GM23338 (cell line): ENCODE results near the gene SH3GLB1. TPM values are rescaled to one million over a fixed set of nuclear protein-coding genes. Genes with fewer than 3 reads are reported as not detected.

Experiments
- EZH2 ChIP-seq: fragments of 200-600 bp; sonication (generic); IDR thresholded peaks from one replicate; pipeline ENCODE4 v1.8.0; 2017; ENCODE audit warnings: antibody characterized with exemption, mild to moderate bottlenecking, low read depth; ENCODE audit not compliant: unreplicated experiment
- POLR2AphosphoS5 ChIP-seq: IDR thresholded peaks from 2 replicates; pipeline ENCODE4 v1.6.1; 2016; ENCODE audit warnings: antibody characterized with exemption, low read depth
- STAT1 ChIP-seq: IDR thresholded peaks from one replicate; pipeline ENCODE4 v1.6.1; 2016; ENCODE audit warnings: antibody characterized with exemption; ENCODE audit not compliant: unreplicated experiment
- ZNF331 ChIP-seq: fragments of 250-450 bp; sonication (Bioruptor Pico); IDR thresholded peaks from 2 replicates; pipeline ENCODE4 v1.5.0; 2020; ENCODE audit warnings: low read depth, mild to moderate bottlenecking, moderate library complexity
- polyA plus RNA-seq: library from polyadenylated mRNA; unstranded; fragments of >200 nt; fragmentation: Nextera tagmentation; extraction: Ambion mirVana; gene quantifications from 2 replicates; pipeline ENCODE4 v1.2.1, GENCODE V29; 2016
- total RNA-seq: library from RNA; depleted of rRNA; stranded (reverse); fragments of >200 nt; shearing (Covaris generic); gene quantifications from 2 replicates; pipeline ENCODE4 v1.2.3, GENCODE V29; 2014
- TF ChIP-seq, protein P1 (sequence below): fragments of 250-450 bp; sonication (Bioruptor Pico); IDR thresholded peaks from 2 replicates; pipeline ENCODE4 v1.5.0; 2020; ENCODE audit warnings: mild to moderate bottlenecking, moderate library complexity
- TF ChIP-seq, protein P2 (sequence below): IDR thresholded peaks from 2 replicates; pipeline ENCODE4 v1.6.1; 2016; ENCODE audit warnings: antibody characterized with exemption
- TF ChIP-seq, protein P3 (sequence below), 2 experiments: fragments of 200-600 bp in 1 of 2; sonication (generic) in 1 of 2; conservative IDR thresholded peaks; 2 replicates each; pipeline versions ENCODE4 v1.5.1 to v1.6.1; 2016 to 2017; ENCODE audit warnings: antibody characterized with exemption in 2 of 2, low read depth in 2 of 2, mild to moderate bottlenecking in 2 of 2, moderate library complexity in 1 of 2

The SH3GLB1 gene
- total and polyA plus RNA-seq, 2 experiments from 2014 or later, result 21.4 to 29.4 TPM

DNA sequence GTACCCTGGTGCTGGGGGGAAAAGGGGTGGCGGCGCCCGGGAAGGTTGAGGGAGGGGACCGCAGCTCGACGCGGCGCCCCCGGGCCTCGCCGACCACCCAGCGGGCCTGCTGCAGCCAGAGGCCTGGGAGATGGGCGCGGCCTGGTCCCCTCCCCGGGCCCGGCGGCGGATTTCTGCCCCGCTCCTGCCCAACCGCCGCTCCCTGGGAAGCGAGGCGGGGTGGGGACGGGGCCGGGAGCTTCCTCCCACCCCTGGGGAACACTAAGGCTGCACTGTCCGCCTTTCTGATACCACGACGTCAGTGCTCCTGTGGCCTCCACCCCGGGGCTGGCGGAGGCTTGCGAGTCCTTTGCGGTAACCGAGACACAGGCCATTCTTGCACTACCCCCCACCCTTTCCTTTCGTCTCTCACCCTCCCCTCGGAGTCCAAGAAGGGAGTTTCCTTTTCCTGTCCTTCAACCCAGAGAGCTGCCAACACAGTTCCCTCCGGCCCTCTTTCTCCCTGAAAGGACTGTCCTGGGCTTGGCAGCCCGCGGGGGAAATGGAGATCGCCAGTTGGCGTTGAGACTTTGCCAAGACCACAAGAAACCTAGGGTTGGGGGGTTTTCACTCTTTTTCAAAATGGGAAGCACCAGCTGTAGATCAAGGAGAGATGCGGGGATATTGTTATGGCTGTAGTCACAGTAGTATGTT lies 742 bp downstream of the SH3GLB1 start (continued):
- TF ChIP-seq, protein P1, sequence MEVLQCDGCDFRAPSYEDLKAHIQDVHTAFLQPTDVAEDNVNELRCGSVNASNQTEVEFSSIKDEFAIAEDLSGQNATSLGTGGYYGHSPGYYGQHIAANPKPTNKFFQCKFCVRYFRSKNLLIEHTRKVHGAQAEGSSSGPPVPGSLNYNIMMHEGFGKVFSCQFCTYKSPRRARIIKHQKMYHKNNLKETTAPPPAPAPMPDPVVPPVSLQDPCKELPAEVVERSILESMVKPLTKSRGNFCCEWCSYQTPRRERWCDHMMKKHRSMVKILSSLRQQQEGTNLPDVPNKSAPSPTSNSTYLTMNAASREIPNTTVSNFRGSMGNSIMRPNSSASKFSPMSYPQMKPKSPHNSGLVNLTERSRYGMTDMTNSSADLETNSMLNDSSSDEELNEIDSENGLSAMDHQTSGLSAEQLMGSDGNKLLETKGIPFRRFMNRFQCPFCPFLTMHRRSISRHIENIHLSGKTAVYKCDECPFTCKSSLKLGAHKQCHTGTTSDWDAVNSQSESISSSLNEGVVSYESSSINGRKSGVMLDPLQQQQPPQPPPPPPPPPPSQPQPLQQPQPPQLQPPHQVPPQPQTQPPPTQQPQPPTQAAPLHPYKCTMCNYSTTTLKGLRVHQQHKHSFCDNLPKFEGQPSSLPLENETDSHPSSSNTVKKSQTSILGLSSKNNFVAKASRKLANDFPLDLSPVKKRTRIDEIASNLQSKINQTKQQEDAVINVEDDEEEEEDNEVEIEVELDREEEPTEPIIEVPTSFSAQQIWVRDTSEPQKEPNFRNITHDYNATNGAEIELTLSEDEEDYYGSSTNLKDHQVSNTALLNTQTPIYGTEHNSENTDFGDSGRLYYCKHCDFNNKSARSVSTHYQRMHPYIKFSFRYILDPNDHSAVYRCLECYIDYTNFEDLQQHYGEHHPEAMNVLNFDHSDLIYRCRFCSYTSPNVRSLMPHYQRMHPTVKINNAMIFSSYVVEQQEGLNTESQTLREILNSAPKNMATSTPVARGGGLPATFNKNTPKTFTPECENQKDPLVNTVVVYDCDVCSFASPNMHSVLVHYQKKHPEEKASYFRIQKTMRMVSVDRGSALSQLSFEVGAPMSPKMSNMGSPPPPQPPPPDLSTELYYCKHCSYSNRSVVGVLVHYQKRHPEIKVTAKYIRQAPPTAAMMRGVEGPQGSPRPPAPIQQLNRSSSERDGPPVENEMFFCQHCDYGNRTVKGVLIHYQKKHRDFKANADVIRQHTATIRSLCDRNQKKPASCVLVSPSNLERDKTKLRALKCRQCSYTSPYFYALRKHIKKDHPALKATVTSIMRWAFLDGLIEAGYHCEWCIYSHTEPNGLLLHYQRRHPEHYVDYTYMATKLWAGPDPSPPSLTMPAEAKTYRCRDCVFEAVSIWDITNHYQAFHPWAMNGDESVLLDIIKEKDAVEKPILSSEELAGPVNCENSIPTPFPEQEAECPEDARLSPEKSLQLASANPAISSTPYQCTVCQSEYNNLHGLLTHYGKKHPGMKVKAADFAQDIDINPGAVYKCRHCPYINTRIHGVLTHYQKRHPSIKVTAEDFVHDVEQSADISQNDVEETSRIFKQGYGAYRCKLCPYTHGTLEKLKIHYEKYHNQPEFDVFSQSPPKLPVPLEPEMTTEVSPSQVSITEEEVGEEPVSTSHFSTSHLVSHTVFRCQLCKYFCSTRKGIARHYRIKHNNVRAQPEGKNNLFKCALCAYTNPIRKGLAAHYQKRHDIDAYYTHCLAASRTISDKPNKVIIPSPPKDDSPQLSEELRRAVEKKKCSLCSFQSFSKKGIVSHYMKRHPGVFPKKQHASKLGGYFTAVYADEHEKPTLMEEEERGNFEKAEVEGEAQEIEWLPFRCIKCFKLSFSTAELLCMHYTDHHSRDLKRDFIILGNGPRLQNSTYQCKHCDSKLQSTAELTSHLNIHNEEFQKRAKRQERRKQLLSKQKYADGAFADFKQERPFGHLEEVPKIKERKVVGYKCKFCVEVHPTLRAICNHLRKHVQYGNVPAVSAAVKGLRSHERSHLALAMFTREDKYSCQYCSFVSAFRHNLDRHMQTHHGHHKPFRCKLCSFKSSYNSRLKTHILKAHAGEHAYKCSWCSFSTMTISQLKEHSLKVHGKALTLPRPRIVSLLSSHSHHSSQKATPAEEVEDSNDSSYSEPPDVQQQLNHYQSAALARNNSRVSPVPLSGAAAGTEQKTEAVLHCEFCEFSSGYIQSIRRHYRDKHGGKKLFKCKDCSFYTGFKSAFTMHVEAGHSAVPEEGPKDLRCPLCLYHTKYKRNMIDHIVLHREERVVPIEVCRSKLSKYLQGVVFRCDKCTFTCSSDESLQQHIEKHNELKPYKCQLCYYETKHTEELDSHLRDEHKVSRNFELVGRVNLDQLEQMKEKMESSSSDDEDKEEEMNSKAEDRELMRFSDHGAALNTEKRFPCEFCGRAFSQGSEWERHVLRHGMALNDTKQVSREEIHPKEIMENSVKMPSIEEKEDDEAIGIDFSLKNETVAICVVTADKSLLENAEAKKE (CRISPR knock-in tag), result no peak
- TF ChIP-seq ZNF331 (CRISPR knock-in tag), result no peak
- no peak for TF ChIP-seq POLR2AphosphoS5
- TF ChIP-seq EZH2, result no peak
- TF ChIP-seq, protein P2, sequence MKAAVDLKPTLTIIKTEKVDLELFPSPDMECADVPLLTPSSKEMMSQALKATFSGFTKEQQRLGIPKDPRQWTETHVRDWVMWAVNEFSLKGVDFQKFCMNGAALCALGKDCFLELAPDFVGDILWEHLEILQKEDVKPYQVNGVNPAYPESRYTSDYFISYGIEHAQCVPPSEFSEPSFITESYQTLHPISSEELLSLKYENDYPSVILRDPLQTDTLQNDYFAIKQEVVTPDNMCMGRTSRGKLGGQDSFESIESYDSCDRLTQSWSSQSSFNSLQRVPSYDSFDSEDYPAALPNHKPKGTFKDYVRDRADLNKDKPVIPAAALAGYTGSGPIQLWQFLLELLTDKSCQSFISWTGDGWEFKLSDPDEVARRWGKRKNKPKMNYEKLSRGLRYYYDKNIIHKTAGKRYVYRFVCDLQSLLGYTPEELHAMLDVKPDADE, result no peak
- TF ChIP-seq, protein P3, sequence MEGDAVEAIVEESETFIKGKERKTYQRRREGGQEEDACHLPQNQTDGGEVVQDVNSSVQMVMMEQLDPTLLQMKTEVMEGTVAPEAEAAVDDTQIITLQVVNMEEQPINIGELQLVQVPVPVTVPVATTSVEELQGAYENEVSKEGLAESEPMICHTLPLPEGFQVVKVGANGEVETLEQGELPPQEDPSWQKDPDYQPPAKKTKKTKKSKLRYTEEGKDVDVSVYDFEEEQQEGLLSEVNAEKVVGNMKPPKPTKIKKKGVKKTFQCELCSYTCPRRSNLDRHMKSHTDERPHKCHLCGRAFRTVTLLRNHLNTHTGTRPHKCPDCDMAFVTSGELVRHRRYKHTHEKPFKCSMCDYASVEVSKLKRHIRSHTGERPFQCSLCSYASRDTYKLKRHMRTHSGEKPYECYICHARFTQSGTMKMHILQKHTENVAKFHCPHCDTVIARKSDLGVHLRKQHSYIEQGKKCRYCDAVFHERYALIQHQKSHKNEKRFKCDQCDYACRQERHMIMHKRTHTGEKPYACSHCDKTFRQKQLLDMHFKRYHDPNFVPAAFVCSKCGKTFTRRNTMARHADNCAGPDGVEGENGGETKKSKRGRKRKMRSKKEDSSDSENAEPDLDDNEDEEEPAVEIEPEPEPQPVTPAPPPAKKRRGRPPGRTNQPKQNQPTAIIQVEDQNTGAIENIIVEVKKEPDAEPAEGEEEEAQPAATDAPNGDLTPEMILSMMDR (conservative IDR thresholded peaks at IDR 0.05; ENCODE audit: low read depth in 2 of 2), result no peak
- TF ChIP-seq STAT1, result no peak
